Measurements from ENCODE around the gene CMIP. TPM values are rescaled to one million over a fixed set of nuclear protein-coding genes. Genes with fewer than 3 reads are reported as not detected.
"Not testable (repeated sequence)": the region's sequence is repeated elsewhere in the genome, so short reads cannot be mapped to it uniquely, and the experiment has no call there.

Gene CMIP
- total RNA-seq, 1 donor from 2014 or later, result 18.8 TPM

- FAIRE-seq (no peak), DNase-seq (ENCODE audit: low spot score in 2 of 2) (peak in 1 of 2 donors; percentile 50)
Measured at GRCh38 chr16:81513204-81514040, 68.8 kb downstream of the CMIP start.

GRCh38 chr16:81514041-81514559 lies 69.5 kb downstream of the CMIP start:
- no peak for FAIRE-seq
- no peak for DNase-seq (ENCODE audit: low spot score in 2 of 2)

- DNase-seq (ENCODE audit: low spot score in 2 of 2) (no peak), FAIRE-seq (no peak)
Measured at GRCh38 chr16:81514568-81515258, 70.1 kb downstream of the CMIP start.

GRCh38 chr16:81515281-81515680 lies 70.7 kb downstream of the CMIP start:
- DNase-seq (ENCODE audit: low spot score in 2 of 2), result no peak
- no peak for FAIRE-seq

GRCh38 chr16:81515721-81516120 lies 71.1 kb downstream of the CMIP start:
- FAIRE-seq (no peak), DNase-seq (ENCODE audit: low spot score in 2 of 2) (no peak)

GRCh38 chr16:81516478-81517149 lies 72.0 kb downstream of the CMIP start:
- no peak for DNase-seq (ENCODE audit: low spot score in 2 of 2)
- no peak for FAIRE-seq

- FAIRE-seq (no peak), DNase-seq (ENCODE audit: low spot score in 2 of 2) (no peak)
Measured at GRCh38 chr16:81517150-81517499, 72.5 kb downstream of the CMIP start.

GRCh38 chr16:81517629-81518438 lies 73.2 kb downstream of the CMIP start:
- no peak for DNase-seq (ENCODE audit: low spot score in 2 of 2)
- FAIRE-seq, result no peak

- FAIRE-seq (no peak), DNase-seq (ENCODE audit: low spot score in 2 of 2) (no peak)
Measured at GRCh38 chr16:81518439-81518757, 73.8 kb downstream of the CMIP start.

- DNase-seq (ENCODE audit: low spot score in 2 of 2) (peak in 1 of 2 donors; percentile 43), FAIRE-seq (no peak)
Measured at GRCh38 chr16:81519301-81520150, 74.9 kb downstream of the CMIP start.

- DNase-seq (ENCODE audit: low spot score in 2 of 2), result no peak
- no peak for FAIRE-seq
Measured at GRCh38 chr16:81520151-81520470, 75.5 kb downstream of the CMIP start.

- no peak for DNase-seq (ENCODE audit: low spot score in 2 of 2)
- FAIRE-seq, result no peak
Measured at GRCh38 chr16:81520560-81521135, 76.0 kb downstream of the CMIP start.

- FAIRE-seq (no peak), DNase-seq (ENCODE audit: low spot score in 2 of 2) (peak in 1 of 2 donors; percentile 56)
Measured at GRCh38 chr16:81521141-81521626, 76.6 kb downstream of the CMIP start.

GRCh38 chr16:81522108-81522701 lies 77.6 kb downstream of the CMIP start:
- no peak for FAIRE-seq
- peak in 1 of 2 donors; percentile 35 for DNase-seq (ENCODE audit: low spot score in 2 of 2)

- FAIRE-seq; DNase-seq (ENCODE audit: low spot score in 2 of 2): not testable (repeated sequence)
Measured at GRCh38 chr16:81522851-81523250, 78.2 kb downstream of the CMIP start.

- DNase-seq (ENCODE audit: low spot score in 2 of 2), result no peak
- no peak for FAIRE-seq
Measured at GRCh38 chr16:81523387-81524115, 78.9 kb downstream of the CMIP start.

GRCh38 chr16:81524382-81524781 lies 79.8 kb downstream of the CMIP start:
- DNase-seq (ENCODE audit: low spot score in 2 of 2) (no peak), FAIRE-seq (no peak)

- not testable (repeated sequence) for DNase-seq (ENCODE audit: low spot score in 2 of 2); FAIRE-seq
Measured at GRCh38 chr16:81524885-81525284, 80.3 kb downstream of the CMIP start.
